GM19397 (cell line): ENCODE results near the gene MYH2.
"Not testable (repeated sequence)": the region's sequence is repeated elsewhere in the genome, so short reads cannot be mapped to it uniquely, and the experiment has no call there.

Experiments
- ATAC-seq: cut with Tn5 transposase; IDR thresholded peaks from one replicate; pipeline ENCODE4 v1.9.1; 2021; ENCODE audit warnings: mild to moderate bottlenecking, moderate library complexity; ENCODE audit not compliant: unreplicated experiment

The MYH2 gene

DNA sequence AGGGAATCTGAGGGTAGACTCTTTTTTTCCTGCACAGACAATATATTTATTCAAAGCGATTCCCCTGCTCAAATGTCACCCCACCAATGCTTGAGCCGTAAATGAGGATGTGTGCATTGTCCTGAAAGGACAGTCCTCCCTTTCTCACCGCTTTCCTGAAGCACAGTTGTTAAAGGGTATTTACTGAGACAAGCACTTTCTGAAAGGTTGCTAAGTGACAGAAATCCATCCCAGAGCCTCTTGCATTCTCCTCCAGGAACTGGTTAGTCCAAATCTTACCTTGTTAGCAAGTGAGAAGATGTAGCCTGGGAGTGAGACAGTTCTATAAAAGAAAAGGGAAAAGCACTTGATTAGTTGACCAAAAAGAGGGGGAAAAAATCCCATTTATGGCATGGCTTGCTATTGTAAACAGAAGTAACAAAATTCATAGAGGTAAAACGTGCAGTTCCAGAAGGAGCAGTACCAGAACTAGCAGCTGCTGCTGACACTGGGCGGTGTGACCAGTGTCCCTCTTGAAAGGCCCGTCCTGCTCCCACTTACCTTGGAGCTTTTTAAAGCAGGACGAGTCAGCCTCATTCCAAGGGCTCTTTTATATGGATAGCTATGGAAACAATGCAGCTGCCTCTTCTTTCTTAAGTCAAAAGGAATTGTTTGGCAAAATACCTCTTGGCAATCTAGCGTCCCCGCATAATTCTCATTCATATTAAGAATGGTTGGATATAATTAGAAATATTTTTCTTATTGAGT lies at the start of gene MYH2:
MYH2 (minus strand) TSS at position 563 of the 747 bp plus-strand sequence. CDS start 1,738 bp downstream, outside the sequence.
- ATAC-seq: no peak

DNA sequence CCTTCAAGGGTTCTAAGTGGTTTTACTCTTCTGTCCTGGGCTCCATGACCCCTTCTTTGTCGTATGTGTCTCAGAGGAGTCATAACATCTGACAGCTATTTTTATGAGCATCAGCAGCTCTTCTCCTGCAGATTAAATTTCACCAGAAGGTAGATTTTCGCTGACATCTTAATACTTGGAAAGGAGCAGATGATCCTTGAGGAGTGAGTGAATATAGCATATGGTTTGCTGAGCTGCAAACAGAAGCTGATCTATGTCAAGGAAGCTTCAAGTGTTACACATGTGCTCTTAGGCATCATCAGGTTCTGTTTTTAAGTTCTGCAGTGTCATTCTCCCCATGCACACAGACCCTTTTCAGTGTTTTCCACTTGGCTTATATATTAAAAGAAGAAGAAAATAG lies 49.2 kb upstream of the MYH2 start:
- no peak for ATAC-seq

DNA sequence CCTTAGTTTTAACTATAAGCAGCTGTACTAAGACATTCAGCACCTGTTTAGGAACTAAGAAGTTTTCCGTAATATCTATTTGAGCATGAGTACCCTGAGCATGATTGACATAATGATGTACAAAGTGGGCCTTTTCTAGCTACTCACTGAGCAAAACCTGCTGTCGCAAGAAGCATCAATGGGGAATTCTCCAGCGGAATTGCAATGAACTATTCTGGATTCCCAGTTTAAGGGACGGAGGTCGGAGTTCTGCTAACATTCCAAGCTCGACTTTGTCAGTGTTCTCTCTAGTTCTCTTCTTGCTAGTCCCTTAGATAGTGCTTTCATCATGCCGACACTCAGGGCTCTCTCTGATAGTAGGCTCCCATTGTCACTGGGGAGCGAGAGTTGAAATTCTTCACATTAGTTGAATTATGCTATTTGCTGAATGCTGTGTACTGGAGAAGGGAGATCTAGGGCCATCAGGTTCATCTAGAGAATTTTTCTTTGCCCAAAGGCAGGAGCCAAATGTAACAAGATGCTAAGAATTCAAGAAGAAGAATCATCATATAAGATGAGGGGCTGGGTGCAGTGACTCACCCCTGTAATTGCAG lies 40.2 kb upstream of the MYH2 start:
- ATAC-seq: no peak

DNA sequence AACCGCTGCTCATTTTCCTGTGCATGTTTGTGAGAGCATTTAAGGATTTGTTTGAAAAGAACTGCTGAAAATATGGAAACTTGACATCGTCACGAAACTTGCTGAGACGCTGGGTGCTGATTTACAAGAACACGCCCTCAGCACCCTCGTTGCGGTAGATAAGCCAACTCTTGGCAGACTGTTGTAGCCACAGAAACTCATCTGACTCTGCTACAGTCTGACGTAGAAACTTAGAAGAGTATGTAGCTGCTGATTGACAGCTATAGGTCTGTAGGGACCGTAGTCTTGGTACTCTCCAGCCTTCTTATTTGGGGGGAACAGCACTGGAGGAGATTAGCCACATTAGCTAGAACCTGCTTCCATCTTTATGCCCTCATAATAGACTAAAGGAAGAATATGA lies 36.1 kb upstream of the MYH2 start:
- ATAC-seq: no peak

DNA sequence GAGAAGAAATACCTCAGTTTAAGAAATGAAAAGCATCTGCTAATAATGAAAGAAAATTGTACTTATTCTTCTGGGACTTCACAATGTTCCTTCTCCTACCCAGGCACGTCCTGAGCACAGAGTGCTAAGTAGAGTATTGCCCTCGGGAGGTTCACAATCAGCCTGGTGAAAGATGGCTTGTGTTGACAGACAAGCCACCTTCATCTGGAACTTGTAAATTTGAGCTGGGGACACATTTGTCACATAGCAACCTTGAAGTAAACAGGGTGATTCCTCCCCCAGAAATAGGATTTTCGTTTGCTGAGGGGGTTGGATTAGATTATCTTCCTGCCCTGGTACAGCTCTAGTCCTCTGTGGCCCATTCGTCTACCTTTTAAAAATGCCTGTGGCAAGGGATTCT lies 34.4 kb upstream of the MYH2 start:
- no peak for ATAC-seq

DNA sequence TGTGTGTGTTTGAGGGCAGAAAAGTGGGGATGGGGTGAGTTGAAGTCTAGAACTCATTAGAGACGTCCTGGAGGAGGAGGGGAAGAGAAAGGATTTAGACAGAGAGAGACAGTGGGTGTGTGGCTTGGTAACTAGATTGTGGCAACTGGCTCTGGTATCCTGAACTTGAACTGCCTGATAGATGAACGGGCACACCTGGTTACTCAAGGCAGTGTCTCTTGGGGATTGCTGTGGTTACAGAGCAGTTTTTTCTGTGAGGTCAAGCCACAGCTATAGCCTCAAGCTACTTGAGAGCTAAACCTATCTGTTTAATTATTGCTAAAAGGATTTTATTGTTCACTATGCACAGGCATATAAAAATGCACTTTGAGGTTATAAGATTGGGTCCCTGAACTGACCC lies 29.8 kb upstream of the MYH2 start:
- ATAC-seq: peak; percentile 84

DNA sequence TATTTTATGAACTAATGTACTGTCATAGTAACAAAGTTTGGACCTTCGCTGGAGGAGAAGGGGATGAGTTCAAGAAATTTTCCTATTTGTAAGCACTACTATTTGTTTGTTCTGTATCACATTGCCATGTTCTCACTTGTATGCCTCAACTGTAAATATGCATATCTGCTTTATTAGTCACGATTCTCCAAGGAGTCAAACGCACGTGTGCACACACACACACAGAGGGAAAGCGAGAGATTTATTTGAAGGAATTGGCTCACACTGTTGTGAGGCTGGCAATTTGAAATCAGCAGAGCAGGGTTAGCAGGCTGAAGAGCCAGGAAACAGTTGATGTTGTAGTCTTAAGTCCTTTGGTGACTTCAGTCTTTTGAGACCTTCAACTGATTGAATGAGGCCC lies 24.9 kb upstream of the MYH2 start:
- ATAC-seq: no peak

DNA sequence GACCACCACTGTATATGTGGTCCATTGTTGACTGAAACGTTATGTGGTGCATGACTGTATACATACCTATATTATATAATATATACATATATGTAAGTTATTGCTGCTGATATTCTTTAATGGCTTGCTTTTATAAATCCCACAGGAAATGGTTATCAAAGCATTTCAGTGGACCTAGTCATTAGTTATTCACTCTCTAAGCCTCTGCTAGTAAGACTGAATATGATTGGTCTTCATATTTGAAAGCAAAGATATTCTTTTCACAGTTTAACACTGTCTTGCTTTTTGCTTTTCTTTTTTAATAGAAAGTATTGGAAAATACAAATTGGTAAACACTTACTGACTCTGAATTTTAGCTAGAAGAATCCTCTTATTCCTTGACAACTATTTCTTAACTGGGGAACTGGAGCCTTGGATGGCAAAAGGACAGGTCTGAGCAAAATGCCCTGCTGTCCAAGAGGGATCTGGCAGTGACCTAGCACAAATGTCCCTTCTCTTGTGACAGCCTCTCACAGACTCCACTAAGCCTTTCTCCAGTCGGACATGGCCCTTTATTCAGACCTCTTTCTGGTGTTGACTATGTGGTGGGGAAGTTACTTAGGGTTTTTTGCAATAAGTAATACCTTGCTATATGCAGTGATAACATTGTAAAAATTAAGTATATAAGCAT lies 14.7 kb upstream of the MYH2 start:
- no peak for ATAC-seq

DNA sequence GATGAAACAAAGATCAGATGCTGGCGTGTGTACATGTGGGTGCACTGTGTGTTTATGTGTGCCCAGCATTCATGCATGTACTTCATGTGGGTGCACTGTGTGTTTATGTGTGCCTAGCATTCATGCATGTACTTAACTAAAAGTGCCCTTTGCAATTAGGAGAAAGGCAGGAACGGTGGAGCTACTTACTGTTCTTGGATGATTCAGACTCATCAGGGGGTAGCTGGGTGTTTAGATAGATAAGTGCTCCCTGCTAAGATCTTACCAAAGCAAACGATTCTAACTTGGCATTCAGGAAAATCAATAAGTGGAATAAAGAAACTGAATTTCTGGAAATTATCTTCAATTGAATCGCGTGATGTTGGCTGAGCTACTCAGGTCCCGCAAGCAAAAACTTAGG lies 8.6 kb upstream of the MYH2 start:
- no peak for ATAC-seq

DNA sequence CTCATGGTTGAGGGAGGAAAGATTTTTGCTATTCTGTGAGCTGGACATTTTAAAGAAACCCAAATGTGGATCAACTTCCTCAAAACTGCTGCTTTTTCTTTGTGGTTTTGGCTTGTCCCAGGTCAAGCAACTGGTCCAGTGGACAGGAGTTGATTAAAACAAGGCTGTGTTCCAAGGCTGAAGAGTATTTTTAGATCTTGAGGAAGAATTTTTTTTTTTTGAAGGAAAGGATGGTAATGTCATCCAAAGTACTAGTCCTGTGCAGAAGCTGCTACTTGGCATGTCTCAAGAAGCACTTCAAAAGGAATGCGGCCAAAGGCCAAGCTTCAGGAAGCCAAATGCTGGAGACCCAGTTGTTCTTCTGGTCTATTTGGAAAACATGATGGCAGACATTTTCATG lies 8.0 kb upstream of the MYH2 start:
- no peak for ATAC-seq

DNA sequence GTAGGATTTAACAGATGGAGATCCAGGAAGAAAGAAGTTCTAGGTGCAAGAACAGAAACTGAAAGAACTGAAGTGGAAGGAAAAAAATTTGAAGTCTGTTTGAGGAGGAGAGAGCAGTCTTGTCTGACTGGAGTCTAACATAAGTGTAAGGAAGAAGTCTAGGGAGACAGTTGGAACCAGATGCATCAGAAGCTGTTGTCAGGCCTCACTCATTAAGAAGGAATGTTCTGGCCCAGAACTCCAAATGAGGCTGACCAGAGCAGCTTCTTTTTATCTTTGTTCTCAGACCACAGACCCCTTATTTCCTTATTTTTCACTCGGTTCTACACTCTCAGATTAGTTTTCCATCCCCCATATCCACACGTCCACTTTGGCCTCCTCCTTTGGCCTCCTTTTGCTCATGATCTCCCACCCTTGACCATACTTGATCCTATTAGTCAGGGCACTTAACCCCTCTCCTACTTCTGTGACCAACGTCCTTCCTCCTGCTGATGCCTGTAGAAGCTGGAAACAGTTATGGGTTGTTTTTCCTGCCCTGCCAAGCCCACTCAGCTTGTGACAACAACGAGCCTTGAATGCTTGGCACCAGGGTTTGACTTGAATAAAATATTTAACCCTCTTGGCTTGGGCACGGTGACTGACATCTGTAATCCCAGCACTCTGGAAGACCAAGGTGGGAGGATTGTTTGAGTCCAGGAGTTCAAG lies 7.0 kb upstream of the MYH2 start:
- no peak for ATAC-seq

DNA sequence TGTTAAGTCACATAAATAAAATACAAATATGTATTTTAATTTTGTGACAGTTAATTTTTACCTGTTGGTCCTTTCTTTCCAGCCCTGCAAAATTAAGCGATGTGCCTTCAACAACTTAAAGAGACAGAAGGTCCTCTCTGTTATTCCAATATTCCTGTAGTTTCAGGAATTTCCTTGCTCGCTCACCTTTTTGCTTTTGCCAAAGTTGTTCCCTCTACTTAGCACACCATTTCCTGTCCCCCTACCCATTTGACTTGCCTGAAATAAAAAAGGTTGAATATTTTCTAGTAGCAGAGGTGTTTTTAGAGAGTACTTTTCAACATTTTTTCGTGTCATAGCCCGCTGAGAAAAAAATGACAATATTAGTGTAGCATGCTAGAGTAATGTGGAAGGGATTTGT lies 556 bp upstream of the MYH2 start:
- ATAC-seq: no peak

DNA sequence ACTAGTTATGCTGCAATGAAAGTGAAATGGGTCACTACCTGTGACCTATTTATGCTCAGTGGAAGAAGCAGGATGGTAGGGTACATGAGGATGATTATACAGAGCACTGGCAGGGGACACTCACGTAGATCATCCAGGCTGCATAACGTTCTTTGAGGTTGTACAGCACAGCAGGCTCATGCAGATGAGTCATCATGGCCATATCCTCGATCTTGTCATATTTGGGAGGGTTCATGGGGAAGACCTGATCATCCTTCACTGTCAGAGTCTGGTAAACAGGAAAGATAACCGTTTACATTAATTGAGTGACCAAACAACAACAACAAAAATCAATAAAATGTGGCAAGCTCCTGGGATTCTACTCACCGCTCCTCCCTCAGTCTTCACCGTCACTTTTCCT lies 2.1 kb downstream of the MYH2 start:
- no peak for ATAC-seq

DNA sequence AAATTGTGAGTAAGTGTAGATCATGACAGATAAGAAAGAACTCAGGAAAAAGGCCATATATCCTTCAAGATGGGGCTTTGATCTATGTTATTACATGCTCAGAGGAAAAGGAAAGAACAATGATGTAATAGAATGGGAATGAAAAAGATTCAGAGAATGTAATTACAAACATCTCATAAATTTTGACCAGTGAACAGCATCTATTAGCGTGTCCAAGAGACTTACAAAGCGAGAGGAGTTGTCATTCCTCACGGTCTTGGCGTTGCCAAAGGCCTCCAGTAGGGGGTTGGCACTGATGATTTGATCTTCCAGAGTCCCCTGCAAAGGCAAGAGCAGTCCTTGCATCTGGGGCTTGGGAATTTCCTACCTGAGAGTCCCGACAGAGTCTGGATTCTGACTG lies 6.0 kb downstream of the MYH2 start:
- ATAC-seq: not testable (repeated sequence)

DNA sequence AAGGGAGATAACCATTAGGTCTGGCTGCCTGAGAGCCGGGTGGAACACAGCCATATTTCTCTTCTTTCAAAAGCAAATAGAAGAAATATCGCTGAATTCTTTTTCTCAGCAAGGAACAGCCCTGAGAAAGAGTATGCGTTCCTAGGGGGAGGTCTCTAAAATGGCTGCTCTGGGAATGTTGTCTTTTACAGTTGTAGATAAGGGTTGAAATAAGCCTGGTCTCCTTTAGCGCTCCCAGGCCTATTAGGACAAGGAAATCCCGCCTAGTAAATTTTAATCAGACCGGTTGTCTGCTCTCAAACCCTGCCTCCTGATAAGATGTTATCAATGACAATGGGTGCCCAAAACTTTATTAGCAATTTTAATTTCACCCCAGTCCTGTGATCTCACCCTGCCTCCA lies 8.3 kb downstream of the MYH2 start:
- ATAC-seq: not testable (repeated sequence)

DNA sequence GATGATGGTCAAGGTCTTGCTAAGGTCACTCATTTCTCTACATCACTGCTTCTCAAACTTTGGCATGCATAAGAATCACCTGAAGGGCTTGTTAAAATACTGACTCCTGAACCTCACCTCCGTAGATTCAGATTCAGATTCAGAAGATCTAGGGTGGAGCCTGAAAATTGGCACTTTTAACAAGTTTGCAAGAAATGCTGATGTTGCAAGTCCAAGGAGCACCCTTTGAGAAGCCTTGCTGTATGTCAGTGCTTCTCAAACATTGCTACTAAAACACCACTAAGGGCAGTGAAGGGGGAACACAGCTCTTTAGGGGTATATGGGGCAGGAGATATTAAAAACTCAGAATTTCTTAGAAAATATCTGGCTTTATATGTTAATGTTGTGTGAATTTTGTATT lies 17.4 kb downstream of the MYH2 start:
- ATAC-seq: no peak

DNA sequence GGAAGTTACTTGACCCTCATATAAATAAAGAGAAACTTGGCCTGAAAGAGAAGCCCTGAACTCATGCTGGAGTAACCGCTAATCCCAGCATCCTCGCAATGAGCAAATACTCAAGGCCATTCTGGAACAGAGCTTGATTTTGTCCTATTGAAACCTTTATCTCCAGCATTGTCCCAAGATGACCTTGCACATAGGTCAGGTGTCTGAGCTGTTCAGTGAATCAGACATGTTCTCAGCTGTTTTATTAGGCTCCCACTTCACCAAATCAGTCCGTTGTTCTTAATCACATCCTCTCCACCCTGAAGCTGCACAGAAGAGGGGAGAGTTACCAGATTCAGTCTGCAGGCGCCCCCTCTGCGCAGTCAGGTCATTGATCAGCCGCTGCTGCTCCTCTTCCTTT lies 22.0 kb downstream of the MYH2 start:
- ATAC-seq: no peak

DNA sequence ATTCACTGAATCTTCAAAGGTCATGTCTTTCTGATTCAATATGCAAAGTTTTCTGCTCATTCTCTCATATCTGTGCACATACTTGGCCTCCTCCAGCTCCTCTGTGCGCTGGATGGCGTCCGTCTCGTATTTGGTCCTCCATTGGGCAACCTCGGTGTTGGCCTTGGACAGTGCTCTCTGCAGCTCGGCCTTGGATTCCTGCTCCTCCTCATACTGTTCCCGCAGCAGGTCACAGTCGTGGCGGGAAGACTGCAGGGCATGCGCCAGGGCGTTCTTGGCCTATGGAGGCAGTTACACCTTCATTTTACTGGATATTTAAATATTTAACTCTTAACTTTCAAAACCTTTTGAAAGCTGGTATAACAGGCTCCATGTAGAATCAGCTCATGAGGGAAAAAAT lies 22.9 kb downstream of the MYH2 start:
- no peak for ATAC-seq

DNA sequence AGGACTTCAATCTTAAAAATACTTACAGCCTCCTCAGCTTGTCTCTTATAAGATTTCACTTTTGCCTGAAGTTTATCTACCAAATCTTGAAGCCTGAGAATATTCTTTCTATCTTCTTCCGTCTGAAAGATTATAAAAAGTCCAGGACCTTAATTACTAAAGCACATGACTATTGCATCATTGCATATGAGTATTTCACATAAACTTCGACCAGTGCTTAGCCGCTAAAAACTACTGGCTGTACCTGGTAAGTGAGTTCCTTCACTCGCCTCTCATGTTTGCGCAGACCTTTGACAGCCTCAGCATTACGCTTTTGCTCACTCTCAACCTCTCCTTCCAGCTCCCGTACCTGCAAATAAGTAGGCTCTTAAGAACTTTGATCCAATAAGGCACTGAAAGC lies 26.4 kb downstream of the MYH2 start:
- no peak for ATAC-seq

DNA sequence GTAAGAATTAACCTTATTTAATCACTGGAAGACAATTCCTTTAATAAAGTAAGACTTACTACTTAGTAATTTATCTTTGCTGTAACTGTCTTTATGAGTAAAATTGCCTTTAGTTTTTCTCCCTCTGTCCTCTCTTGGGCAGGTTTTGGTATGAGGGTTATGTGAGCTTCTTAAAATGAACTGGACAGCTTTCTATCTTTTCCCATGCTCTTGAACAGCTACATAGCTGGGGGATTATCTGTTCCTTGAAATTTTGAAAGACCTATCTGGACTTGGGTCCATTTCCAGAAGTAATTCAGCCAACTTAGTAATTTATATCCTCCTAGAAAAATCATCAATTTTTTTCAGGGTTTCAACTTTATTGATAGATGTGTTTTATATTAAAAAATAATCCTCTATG lies 27.5 kb downstream of the MYH2 start:
- no peak for ATAC-seq

DNA sequence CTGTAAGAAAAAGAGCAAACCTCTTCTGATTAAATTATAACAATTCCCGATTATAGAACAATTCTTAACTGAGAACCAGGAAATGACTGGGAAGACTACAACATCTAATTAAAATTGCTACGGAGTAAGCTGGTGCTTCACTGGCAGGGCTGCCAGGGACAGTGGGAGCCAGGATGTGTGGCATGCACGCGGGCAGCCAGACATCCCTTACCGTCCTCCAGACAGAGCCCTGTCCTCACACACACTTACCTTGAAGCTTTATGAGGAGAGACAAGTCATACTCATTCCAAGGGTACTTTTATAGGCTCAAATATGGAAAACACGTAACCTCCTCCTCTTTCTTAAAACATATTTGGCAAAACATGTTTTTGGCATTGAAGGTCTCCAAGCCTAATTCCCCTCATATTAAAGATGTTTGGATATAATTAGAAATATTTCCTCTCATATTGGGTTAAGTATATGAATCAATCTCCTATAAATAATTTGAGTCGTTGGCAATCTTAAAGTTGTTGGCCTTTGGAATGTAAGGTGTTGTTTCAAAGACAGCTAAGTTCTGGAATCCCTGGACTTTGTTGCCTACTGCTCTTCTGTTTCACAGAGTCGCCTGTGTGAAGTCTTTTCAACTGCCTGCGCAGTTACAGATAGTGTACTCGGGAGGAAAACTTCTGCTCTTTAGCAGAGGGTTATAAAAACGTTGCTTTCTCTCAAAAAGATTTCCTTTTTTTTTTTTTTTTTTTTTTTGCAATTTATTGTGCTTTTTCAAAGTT lies 31.0 kb downstream of the MYH2 start, which contains the start of gene MYH1:
MYH1 (minus strand) TSS at position 272 of the 767 bp plus-strand sequence. CDS start 1,900 bp downstream, outside the sequence.
- ATAC-seq: no peak
